BLaER1 treated with 17β-estradiol and CSF1 and Interleukin-3, amounts not matched to agents 10 nM and 100 nM (cell line): ENCODE results near the gene WIPF3.

Experiments used
- H3K27ac ChIP-seq, 11 experiments: shearing (Covaris generic); formaldehyde crosslinking; 2 replicates each; pipeline ENCODE4 v1.8.1; 2022
- H3K27me3 ChIP-seq, 11 experiments: shearing (Covaris generic); formaldehyde crosslinking; 2 replicates each; pipeline ENCODE4 v1.8.1; 2022
- H3K36me3 ChIP-seq, 11 experiments: shearing (Covaris generic); formaldehyde crosslinking; 2 replicates each; pipeline ENCODE4 v1.8.1; 2022
- H3K4me1 ChIP-seq, 10 experiments: shearing (Covaris generic); formaldehyde crosslinking; 2 replicates each; pipeline ENCODE4 v1.8.1; 2022
- H3K4me2 ChIP-seq, 11 experiments: shearing (Covaris generic); formaldehyde crosslinking; 2 replicates each; pipeline ENCODE4 v1.8.1; 2022
- H3K4me3 ChIP-seq, 10 experiments: shearing (Covaris generic); formaldehyde crosslinking; 2 replicates each; pipeline ENCODE4 v1.8.1; 2022
- H3K9ac ChIP-seq, 11 experiments: shearing (Covaris generic); formaldehyde crosslinking; 2 replicates each; pipeline ENCODE4 v1.8.1; 2022
- H3K9me3 ChIP-seq, 11 experiments: shearing (Covaris generic); formaldehyde crosslinking; replicated peaks in 1 of 11; 2 replicates each; pipeline ENCODE4 v1.8.1; 2022
- H4K20me1 ChIP-seq, 11 experiments: shearing (Covaris generic); formaldehyde crosslinking; 2 replicates each; pipeline ENCODE4 v1.8.1; 2022
- Cebpa-rat ChIP-seq, 11 experiments: shearing (Covaris generic); IDR thresholded peaks; 2 replicates each; pipeline ENCODE4 v1.8.1; 2022

The WIPF3 gene

DNA sequence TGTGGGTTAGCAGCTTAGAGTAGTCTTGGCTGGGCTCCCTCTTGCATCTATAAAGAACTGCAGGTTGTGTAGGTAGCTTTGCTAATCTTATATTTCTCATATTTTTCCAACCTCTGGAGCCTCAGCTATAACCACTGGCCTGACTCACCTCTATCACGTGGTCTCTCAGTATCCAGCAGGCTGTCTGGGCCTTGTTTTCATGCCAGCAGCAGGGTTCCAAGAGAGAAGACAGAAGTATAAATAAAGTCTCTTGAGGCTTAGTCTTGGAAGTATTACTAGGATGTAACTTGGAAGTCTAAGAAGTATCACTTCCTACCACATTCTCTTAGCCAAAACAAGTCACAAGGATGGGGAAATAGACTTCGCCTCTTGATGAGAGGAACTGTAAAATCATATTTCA lies 73.3 kb downstream of the WIPF3 start:
- Histone ChIP-seq H3K4me2 (0 out of 22 replicates have a peak overlapping the region, but pooled peaks of 1 of the 11 experiments have one; percentile 1), H4K20me1 (no peaks in the 10 kb centered on the region), H3K27ac (no peak overlapping the region), H3K36me3 (no peaks in the 10 kb centered on the region), H3K4me3 (no peak overlapping the region), H3K27me3 (peaks cover 8 to 18% (median 14%) of the 10 kb centered on the region in 11 experiments; a peak in 20 of 22 replicates), H3K4me1 (peaks cover 0 to 14% (median 0%) of the 10 kb centered on the region in 10 experiments; a peak in 3 of 20 replicates), H3K9me3 (no peaks in the 10 kb centered on the region), H3K9ac (no peak overlapping the region)
- TF ChIP-seq Cebpa-rat (IDR thresholded peaks at IDR 0.05), result no peak

DNA sequence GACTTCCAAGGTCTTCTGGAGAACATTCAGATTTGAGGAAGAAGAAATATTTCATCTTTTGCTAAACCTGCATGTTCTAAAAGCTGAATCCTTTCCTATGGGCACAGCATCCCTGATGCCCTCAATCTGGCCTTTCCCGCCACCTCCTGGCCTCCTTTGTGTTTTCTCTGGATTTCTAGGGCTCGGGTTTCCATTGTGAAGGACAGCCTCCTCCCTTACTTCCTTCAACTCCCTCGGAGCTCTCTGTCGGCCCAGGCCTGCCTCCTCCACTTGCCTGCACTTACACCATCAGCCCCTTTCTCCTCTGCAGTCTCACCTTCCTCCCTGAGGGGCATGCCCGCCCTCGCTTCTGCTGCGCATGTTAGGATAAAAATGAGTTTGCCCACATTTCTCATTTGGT lies 75.4 kb downstream of the WIPF3 start:
- no peaks in the 10 kb centered on the region for H3K9me3 ChIP-seq
- H3K27me3 ChIP-seq, result peaks cover 13 to 27% (median 21%) of the 10 kb centered on the region in 11 experiments; a peak in 21 of 22 replicates
- H3K27ac ChIP-seq, result no peak overlapping the region
- no peak overlapping the region for H3K4me2 ChIP-seq
- H3K4me1 ChIP-seq, result peaks cover 0 to 14% (median 0%) of the 10 kb centered on the region in 10 experiments; a peak in 3 of 20 replicates
- H3K4me3 ChIP-seq, result no peak overlapping the region
- H4K20me1 ChIP-seq, result no peaks in the 10 kb centered on the region
- no peak for TF ChIP-seq Cebpa-rat (IDR thresholded peaks at IDR 0.05)
- H3K9ac ChIP-seq, result no peak overlapping the region
- no peaks in the 10 kb centered on the region for H3K36me3 ChIP-seq

DNA sequence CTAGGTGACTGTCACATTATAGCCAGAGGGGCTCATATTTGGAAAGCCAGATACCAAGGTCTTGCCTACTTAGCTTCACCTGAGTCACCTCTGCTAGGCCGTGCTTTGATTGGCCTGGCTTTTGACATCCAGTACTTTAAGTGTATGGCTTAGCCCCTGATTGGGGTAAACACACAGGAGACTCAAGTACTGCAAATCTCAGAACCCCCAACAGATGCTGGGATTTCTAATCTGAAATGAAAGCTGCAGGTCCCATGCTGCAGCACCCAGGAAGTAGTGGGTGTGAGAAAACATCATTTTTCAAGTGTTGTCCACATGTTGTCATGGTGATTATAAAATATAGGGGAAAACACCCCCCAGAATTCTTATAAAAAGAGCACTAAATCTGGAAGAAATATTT lies 76.2 kb downstream of the WIPF3 start:
- TF ChIP-seq Cebpa-rat (IDR thresholded peaks at IDR 0.05), result no peak
- Histone ChIP-seq H4K20me1 (no peaks in the 10 kb centered on the region), H3K36me3 (no peaks in the 10 kb centered on the region), H3K27ac (no peak overlapping the region), H3K9ac (no peak overlapping the region), H3K4me3 (no peak overlapping the region), H3K27me3 (peaks cover 13 to 27% (median 21%) of the 10 kb centered on the region in 11 experiments; a peak in 21 of 22 replicates), H3K4me2 (no peak overlapping the region), H3K4me1 (peaks cover 0 to 14% (median 0%) of the 10 kb centered on the region in 10 experiments; a peak in 3 of 20 replicates), H3K9me3 (no peaks in the 10 kb centered on the region)

DNA sequence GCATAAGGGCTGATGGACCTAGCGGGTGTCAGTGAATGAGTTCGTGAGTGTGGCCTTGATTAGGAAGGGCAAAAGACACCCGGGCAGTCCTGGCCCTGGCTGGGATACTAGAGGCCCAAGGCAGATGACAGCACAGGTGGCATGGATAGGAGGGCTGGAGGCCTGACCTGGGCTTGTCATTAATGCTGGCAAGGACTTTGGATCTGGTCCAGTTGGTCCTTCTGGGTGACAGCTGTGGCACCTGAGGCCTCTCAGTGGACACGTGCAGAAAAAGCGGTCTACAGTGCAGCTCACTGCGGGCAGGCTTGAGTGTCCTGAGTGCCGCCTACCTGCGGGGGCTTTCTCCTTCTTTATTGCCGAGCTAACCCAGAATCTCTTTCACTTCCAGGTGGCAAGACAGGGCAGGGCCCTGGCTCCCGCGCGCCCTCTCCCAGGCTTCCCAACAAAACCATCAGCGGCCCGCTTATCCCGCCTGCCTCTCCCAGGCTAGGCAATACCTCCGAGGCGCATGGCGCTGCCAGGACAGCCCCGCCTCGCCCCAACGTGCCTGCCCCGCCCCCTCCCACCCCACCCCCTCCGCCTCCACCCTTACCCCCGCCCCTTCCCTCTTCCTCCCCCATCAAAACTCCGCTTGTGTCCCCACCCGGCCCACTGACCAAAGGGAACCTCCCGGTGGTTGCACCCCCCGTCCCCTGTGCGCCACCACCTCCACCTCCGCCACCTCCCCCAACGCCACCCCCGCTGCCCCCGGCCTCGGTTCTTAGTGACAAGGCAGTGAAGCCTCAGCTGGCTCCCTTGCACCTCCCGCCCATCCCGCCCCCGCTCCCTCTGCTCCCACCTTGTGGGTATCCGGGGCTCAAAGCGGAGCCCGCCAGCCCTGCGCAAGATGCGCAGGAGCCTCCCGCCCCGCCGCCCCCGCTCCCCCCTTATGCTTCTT lies 77.4 kb downstream of the WIPF3 start:
- H3K4me1 ChIP-seq, result peaks cover 0 to 10% (median 0%) of the 10 kb centered on the region in 10 experiments; a peak in 2 of 20 replicates
- H3K36me3 ChIP-seq, result no peaks in the 10 kb centered on the region
- H3K27ac ChIP-seq, result no peak overlapping the region
- no peak overlapping the region for H3K9ac ChIP-seq
- H3K4me3 ChIP-seq, result no peak overlapping the region
- no peak for TF ChIP-seq Cebpa-rat (IDR thresholded peaks at IDR 0.05)
- no peak overlapping the region for H3K4me2 ChIP-seq
- H3K27me3 ChIP-seq, result peaks cover 13 to 27% (median 21%) of the 10 kb centered on the region in 11 experiments; a peak in 21 of 22 replicates
- H4K20me1 ChIP-seq, result no peaks in the 10 kb centered on the region
- H3K9me3 ChIP-seq, result no peaks in the 10 kb centered on the region

DNA sequence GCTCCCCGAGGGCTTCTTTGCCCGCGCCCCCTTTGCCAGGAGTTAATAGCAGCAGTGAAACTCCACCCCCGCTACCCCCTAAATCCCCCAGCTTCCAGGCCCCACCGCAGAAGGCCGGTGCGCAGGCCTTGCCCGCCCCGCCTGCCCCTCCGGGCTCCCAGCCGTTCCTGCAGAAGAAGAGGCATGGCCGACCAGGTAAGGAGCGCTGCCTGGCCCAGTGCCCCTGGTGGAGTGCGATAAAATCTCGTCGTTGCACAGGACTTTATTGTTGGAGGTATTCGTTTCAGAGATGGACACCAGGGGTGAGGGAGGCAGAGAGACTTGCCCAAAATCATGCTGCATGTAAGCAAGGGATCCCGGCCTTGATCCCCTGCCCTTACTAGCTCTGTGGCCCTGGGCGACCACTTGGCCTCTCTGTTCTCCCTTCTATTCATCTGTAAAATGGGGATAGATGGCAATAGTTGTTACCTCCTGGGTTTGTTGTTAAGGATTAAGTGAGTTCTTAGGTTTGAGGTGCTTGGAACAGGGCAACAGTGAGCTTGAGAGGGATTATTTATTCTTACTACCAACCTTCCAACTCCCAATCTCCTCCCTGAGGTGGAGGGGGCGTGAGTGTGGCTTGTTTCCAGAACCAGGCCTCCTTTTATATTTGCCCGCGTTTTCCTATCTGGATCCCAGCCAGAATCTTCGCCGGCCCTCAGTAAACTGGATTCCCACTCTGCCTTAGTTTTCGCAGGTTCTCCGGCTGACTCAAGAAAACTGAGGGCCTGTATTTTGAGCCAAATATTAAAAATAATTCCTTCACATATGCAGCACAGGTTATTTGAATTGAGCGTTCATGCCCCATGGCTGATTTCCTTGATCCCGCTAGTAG lies 78.3 kb downstream of the WIPF3 start:
- Histone ChIP-seq H3K4me1 (peaks cover 0 to 8% (median 0%) of the 10 kb centered on the region in 10 experiments; a peak in 2 of 20 replicates), H3K27ac (no peak overlapping the region), H3K36me3 (no peaks in the 10 kb centered on the region), H3K27me3 (peaks cover 13 to 27% (median 21%) of the 10 kb centered on the region in 11 experiments; a peak in 21 of 22 replicates), H4K20me1 (no peaks in the 10 kb centered on the region), H3K4me3 (no peak overlapping the region), H3K4me2 (no peak overlapping the region), H3K9ac (no peak overlapping the region), H3K9me3 (no peaks in the 10 kb centered on the region)
- TF ChIP-seq Cebpa-rat (IDR thresholded peaks at IDR 0.05), result no peak

DNA sequence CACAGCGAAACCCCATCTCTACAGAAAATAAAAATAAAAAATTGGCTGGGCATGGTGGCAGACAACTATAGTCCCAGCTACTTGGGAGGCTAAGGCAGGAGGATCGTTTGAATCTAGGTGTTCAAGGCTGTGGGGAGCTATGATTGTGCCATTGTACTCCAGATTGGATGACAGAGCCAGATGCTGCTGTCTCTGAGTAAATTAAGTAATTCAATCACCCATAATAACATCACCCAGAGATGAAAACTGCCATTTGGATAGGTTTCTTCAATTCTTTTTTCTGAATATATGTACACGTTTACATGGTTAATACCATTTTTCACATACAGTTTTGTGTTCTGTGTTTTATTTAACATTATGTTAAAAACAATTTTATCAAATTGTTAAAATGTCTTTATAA lies 79.3 kb downstream of the WIPF3 start:
- H4K20me1 ChIP-seq, result no peaks in the 10 kb centered on the region

DNA sequence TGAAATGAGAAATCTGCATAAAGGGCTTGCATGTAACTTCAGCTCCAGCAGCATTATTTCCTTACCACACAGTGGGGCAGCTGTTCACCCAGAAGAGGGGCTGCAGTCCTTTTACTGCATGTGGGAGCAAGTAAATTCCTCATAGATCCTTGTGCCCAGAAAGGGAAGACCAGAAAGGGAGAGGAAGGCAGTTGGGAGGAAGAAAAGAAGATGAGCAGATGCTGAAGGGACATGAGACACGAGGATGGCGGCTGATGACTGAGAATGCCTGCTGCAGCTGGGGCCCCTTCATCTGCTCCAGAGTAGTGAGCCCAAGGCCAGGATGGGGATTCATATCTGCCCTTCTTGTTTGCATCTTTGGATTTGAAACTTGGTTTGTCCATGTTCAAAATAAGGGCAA lies 80.5 kb downstream of the WIPF3 start:
- no peak overlapping the region for H3K27ac ChIP-seq
- H3K4me1 ChIP-seq, result no peaks in the 10 kb centered on the region
- H4K20me1 ChIP-seq, result no peaks in the 10 kb centered on the region; a peak in 1 of 22 replicates
- H3K4me2 ChIP-seq, result no peak overlapping the region
- peaks cover 13 to 27% (median 21%) of the 10 kb centered on the region in 11 experiments; a peak in 21 of 22 replicates for H3K27me3 ChIP-seq
- TF ChIP-seq Cebpa-rat (IDR thresholded peaks at IDR 0.05), result no peak
- H3K4me3 ChIP-seq, result no peak overlapping the region
- no peaks in the 10 kb centered on the region for H3K36me3 ChIP-seq
- H3K9ac ChIP-seq, result no peak overlapping the region
- H3K9me3 ChIP-seq, result no peaks in the 10 kb centered on the region

More for the DNA sequence above, 79.3 kb downstream of the WIPF3 start:
- Histone ChIP-seq H3K36me3 (no peaks in the 10 kb centered on the region), H3K4me1 (no peaks in the 10 kb centered on the region), H3K4me3 (no peak overlapping the region), H3K9me3 (no peaks in the 10 kb centered on the region), H3K27ac (no peak overlapping the region), H3K4me2 (no peak overlapping the region), H3K27me3 (peaks cover 13 to 27% (median 21%) of the 10 kb centered on the region in 11 experiments; a peak in 21 of 22 replicates), H3K9ac (no peak overlapping the region)
- no peak for TF ChIP-seq Cebpa-rat (IDR thresholded peaks at IDR 0.05)

DNA sequence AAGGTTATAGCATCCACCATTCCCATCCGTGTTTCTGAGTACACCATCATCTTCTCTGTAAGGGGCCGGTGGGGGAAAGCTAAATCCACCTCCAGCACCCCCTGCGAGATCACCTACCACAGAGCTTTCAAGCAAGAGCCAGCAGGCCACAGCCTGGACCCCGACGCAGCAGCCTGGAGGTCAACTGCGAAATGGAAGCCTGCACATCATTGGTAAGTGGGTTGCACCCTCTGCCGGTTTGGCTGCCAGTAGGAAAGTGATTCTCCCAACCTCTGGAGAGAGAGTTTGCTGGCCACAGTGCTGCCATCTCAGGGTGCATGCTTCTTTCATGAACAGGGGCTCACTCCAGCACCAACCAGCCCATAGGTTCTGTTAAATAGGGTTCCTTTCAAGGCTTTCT lies 81.7 kb downstream of the WIPF3 start:
- TF ChIP-seq Cebpa-rat (IDR thresholded peaks at IDR 0.05), result no peak
- H3K27me3 ChIP-seq, result peaks cover 13 to 23% (median 18%) of the 10 kb centered on the region in 11 experiments; a peak in 21 of 22 replicates
- no peak overlapping the region for H3K27ac ChIP-seq
- H4K20me1 ChIP-seq, result no peaks in the 10 kb centered on the region; a peak in 1 of 22 replicates
- no peaks in the 10 kb centered on the region for H3K9me3 ChIP-seq
- H3K9ac ChIP-seq, result no peak overlapping the region
- no peaks in the 10 kb centered on the region for H3K36me3 ChIP-seq
- H3K4me2 ChIP-seq, result no peak overlapping the region
- no peaks in the 10 kb centered on the region for H3K4me1 ChIP-seq
- H3K4me3 ChIP-seq, result no peak overlapping the region

DNA sequence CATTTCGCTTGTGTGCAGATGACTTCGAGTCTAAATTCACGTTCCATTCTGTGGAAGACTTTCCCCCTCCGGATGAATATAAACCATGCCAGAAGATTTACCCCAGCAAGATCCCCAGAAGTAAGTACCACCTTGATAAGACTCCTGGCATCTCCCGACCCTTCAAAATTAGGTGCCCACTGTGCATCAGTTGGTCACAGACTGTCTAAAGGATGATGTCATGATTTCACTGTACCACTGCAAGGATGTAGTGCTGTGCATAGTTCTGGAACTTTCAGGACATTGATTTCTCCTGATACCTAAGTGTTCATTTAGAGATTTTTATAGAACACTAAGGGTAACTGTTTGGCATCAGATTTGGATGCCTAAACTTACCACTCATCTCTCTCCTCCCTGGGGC lies 83.0 kb downstream of the WIPF3 start:
- Histone ChIP-seq H3K4me3 (no peak overlapping the region), H3K27me3 (peaks cover 7 to 14% (median 10%) of the 10 kb centered on the region in 11 experiments; a peak in 21 of 22 replicates), H3K4me2 (no peak overlapping the region), H3K9ac (no peak overlapping the region), H4K20me1 (no peaks in the 10 kb centered on the region; a peak in 1 of 22 replicates), H3K36me3 (no peaks in the 10 kb centered on the region), H3K9me3 (no peaks in the 10 kb centered on the region), H3K4me1 (no peaks in the 10 kb centered on the region), H3K27ac (no peak overlapping the region)
- TF ChIP-seq Cebpa-rat (IDR thresholded peaks at IDR 0.05), result no peak
